SK-N-SH (cell line): Measurements from ENCODE around the gene SVOP. TPM values are rescaled to one million over a fixed set of nuclear protein-coding genes. Genes with fewer than 3 reads are reported as not detected.

Experiments used
- CTCF ChIA-PET: fragments of 300-600, 350-600 bp; formaldehyde crosslinking; extraction: SDS; loops from one replicate; lab custom pipeline; 2021; lab: Yijun Ruan, JAX
- POLR2A ChIA-PET: fragments of 350-600 bp; sonication (Branson Sonifier 250); formaldehyde crosslinking; extraction: SDS; loops from one replicate; lab custom pipeline; 2020; ENCODE audit warnings: antibody characterized with exemption, inconsistent platforms; lab: Yijun Ruan, JAX
- DNase-seq: peaks from one replicate; pipeline ENCODE4 v3.0.0; 2012
- H2AFZ ChIP-seq: fragments of 200-600 bp; sonication (generic); 2 replicates; pipeline ENCODE4 v1.8.1; 2016; ENCODE audit warnings: antibody characterized with exemption, mild to moderate bottlenecking, low read depth
- H3F3A ChIP-seq: fragments of 200-600 bp; sonication (generic); replicated peaks from 2 replicates; pipeline ENCODE3; 2016; ENCODE audit warnings: antibody characterized with exemption, mild to moderate bottlenecking; ENCODE audit not compliant: insufficient read depth
- H3K27ac ChIP-seq, 2 experiments: fragments of 200-500 bp in 1 of 2; fragments of 200-600 bp in 1 of 2; sonication (Bioruptor generic) in 1 of 2; sonication (generic), shearing (Covaris generic) in 1 of 2; 2 replicates each; pipeline versions ENCODE4 v1.5.1 to v1.6.1; 2014 to 2016; ENCODE audit warnings: low read depth in 2 of 2, inconsistent platforms in 1 of 2, low read length in 1 of 2, mild to moderate bottlenecking in 1 of 2, mixed read lengths in 1 of 2
- H3K27me3 ChIP-seq: fragments of 200-600 bp; sonication (generic), shearing (Covaris generic); 2 replicates; pipeline ENCODE4 v1.6.1; 2016; ENCODE audit warnings: mixed run types; ENCODE audit not compliant: insufficient read depth
- H3K36me3 ChIP-seq, 2 experiments: fragments of 200-500 bp in 1 of 2; fragments of 200-600 bp in 1 of 2; sonication (Bioruptor generic) in 1 of 2; sonication (generic) in 1 of 2; replicated peaks in 1 of 2; 2 replicates each; pipeline versions ENCODE3 to v1.5.1; 2014 to 2016; ENCODE audit warnings: low read length in 1 of 2, mild to moderate bottlenecking in 1 of 2; ENCODE audit not compliant: insufficient read depth in 2 of 2, control insufficient read depth in 1 of 2
- H3K4me1 ChIP-seq, 2 experiments: fragments of 200-500 bp in 1 of 2; fragments of 200-600 bp in 1 of 2; sonication (Bioruptor generic) in 1 of 2; sonication (generic), shearing (Covaris generic) in 1 of 2; 2 replicates each; pipeline versions ENCODE4 v1.5.1 to v1.6.1; 2014 to 2016; ENCODE audit warnings: low read depth in 1 of 2, low read length in 1 of 2, mixed run types in 1 of 2; ENCODE audit not compliant: insufficient read depth in 2 of 2, control insufficient read depth in 1 of 2
- H3K4me2 ChIP-seq: fragments of 200-600 bp; sonication (generic), shearing (Covaris generic); 2 replicates; pipeline ENCODE4 v1.6.1; 2017; ENCODE audit warnings: mixed run types
- H3K4me3 ChIP-seq, 2 experiments: fragments of 200-500 bp in 1 of 2; fragments of 200-600 bp in 1 of 2; sonication (Bioruptor generic) in 1 of 2; sonication (generic), shearing (Covaris generic) in 1 of 2; 2 replicates each; pipeline versions ENCODE4 v1.5.1 to v1.8.1; 2014 to 2016; ENCODE audit warnings: low read depth in 2 of 2, inconsistent platforms in 1 of 2, low read length in 1 of 2, mild to moderate bottlenecking in 1 of 2, mixed read lengths in 1 of 2, moderate library complexity in 1 of 2
- H3K79me2 ChIP-seq: fragments of 200-600 bp; sonication (generic); 2 replicates; pipeline ENCODE4 v1.8.1; 2017; ENCODE audit warnings: mild to moderate bottlenecking; ENCODE audit not compliant: insufficient read depth
- H3K9ac ChIP-seq: fragments of 200-600 bp; sonication (generic); 2 replicates; pipeline ENCODE4 v1.6.1; 2017; ENCODE audit warnings: mixed run types
- H3K9me2 ChIP-seq: fragments of 200-600 bp; sonication (generic); 2 replicates; pipeline ENCODE4 v1.6.1; 2017; ENCODE audit warnings: mixed run types
- H3K9me3 ChIP-seq: fragments of 200-600 bp; sonication (generic); 2 replicates; pipeline ENCODE4 v1.6.1; 2017; ENCODE audit warnings: mixed run types, mild to moderate bottlenecking, moderate library complexity
- H4K20me1 ChIP-seq: fragments of 200-600 bp; sonication (generic); 2 replicates; pipeline ENCODE4 v1.6.1; 2017; ENCODE audit warnings: mild to moderate bottlenecking, mixed run types; ENCODE audit not compliant: insufficient read depth
- CHD2 ChIP-seq: fragments of 150-350 bp; IDR thresholded peaks from 2 replicates; pipeline ENCODE4 v1.6.1; 2018; ENCODE audit warnings: low read length; ENCODE audit not compliant: partially characterized antibody
- CTCF ChIP-seq: fragments of 200-600 bp; sonication (generic); IDR thresholded peaks from 2 replicates; pipeline ENCODE4 v1.6.1; 2017; ENCODE audit warnings: antibody characterized with exemption, mild to moderate bottlenecking, moderate library complexity
- ELF1 ChIP-seq: IDR thresholded peaks from 2 replicates; pipeline ENCODE4 v1.4.0; 2012
- FOXM1 ChIP-seq: IDR thresholded peaks from 2 replicates; pipeline ENCODE4 v1.4.0; 2012; ENCODE audit warnings: low read depth, mild to moderate bottlenecking
- GABPA ChIP-seq: IDR thresholded peaks from 2 replicates; pipeline ENCODE4 v1.4.0; 2012; ENCODE audit warnings: low read depth, mild to moderate bottlenecking
- GATA2 ChIP-seq: sonication (generic); formaldehyde crosslinking; IDR thresholded peaks from 2 replicates; pipeline ENCODE4 v1.5.0; 2020; ENCODE audit warnings: mild to moderate bottlenecking, missing genetic modification reagents
- JUND ChIP-seq: IDR thresholded peaks from 2 replicates; pipeline ENCODE4 v1.4.0; 2012
- MAX ChIP-seq: IDR thresholded peaks from 2 replicates; pipeline ENCODE4 v1.4.0; 2012; ENCODE audit warnings: low read depth
- NRF1 ChIP-seq: IDR thresholded peaks from 2 replicates; pipeline ENCODE4 v1.6.1; 2012; ENCODE audit warnings: low read depth, mild to moderate bottlenecking, low read length
- RAD21 ChIP-seq: IDR thresholded peaks from 2 replicates; pipeline ENCODE4 v1.6.1; 2012; ENCODE audit warnings: mild to moderate bottlenecking, low read length
- RCOR1 ChIP-seq: fragments of 150-350 bp; IDR thresholded peaks from 2 replicates; pipeline ENCODE4 v1.6.1; 2017; ENCODE audit warnings: antibody characterized with exemption, low read length
- RXRA ChIP-seq: IDR thresholded peaks from 2 replicates; pipeline ENCODE4 v1.4.0; 2012; ENCODE audit warnings: low read depth, mild to moderate bottlenecking, borderline replicate concordance
- TAF1 ChIP-seq: IDR thresholded peaks from 2 replicates; pipeline ENCODE4 v1.6.1; 2012; ENCODE audit warnings: low read depth, mild to moderate bottlenecking, low read length, moderate library complexity, borderline replicate concordance
- USF1 ChIP-seq: IDR thresholded peaks from 2 replicates; pipeline ENCODE4 v1.4.0; 2012; ENCODE audit warnings: low read depth, borderline replicate concordance
- USF2 ChIP-seq: fragments of 150-350 bp; IDR thresholded peaks from 2 replicates; pipeline ENCODE4 v1.6.1; 2017; ENCODE audit warnings: antibody characterized with exemption, low read length, low read depth, borderline replicate concordance
- WGBS: methylation state at CpG from one replicate; pipeline ENCODE4 v1.1.6; 2017; ENCODE audit warnings: low lambda C conversion rate; 5-methylcytosine and 5-hydroxymethylcytosine counted together
- polyA plus RNA-seq, 3 experiments: library from polyadenylated mRNA; depleted of rRNA; stranded (reverse); fragments of >200 nt; gene quantifications; 2 replicates each; pipeline ENCODE4 v1.2.3, GENCODE V29; 2012

The SVOP gene
- polyA plus RNA-seq, 1 of the 3 experiments (the other 2 are of a cell fraction), result 0.07 TPM

- H3K9me3 ChIP-seq, result no peaks in the 10 kb centered on the region
- POLR2A ChIA-PET, result no interaction called here
- WGBS, result 94% methylated on average over 17 of the region's 17 CpGs
- CTCF ChIA-PET, result interaction anchor here (2.7 kb wide), 1 partner anchor 23 kb away, joined by 8 read pairs; the partner anchor contains the start of gene ALKBH2
- H3K4me3 ChIP-seq, result no peak overlapping the region
- no peaks in the 10 kb centered on the region for H3K4me1 ChIP-seq
- no peak overlapping the region for H3K27ac ChIP-seq
- no peak overlapping the region for H3K9ac ChIP-seq
- H3K9me2 ChIP-seq, result no peaks in the 10 kb centered on the region
- no peak for TF ChIP-seq RAD21
- TF ChIP-seq CTCF, result no peak
- H4K20me1 ChIP-seq, result no peaks in the 10 kb centered on the region
- H3K79me2 ChIP-seq, result no peaks in the 10 kb centered on the region
- H3K36me3 ChIP-seq, result peaks cover 26 to 48% of the 10 kb centered on the region in 2 experiments
- no peaks in the 10 kb centered on the region for H3K27me3 ChIP-seq
- no peak overlapping the region for H3K4me2 ChIP-seq
- H2AFZ ChIP-seq, result no peak overlapping the region
- no peaks in the 10 kb centered on the region for H3F3A ChIP-seq
- no peak for DNase-seq
Observed at GRCh38 chr12:109069307-109070271, 48.7 kb upstream of the SVOP start.

GRCh38 chr12:109065853-109066193 is 45.0 kb upstream of the SVOP start:
- CTCF ChIA-PET, result interaction anchor here (1.4 kb wide), 1 partner anchor 27 kb away, joined by 3 read pairs; the partner anchor contains the start of gene ALKBH2

GRCh38 chr12:109065154-109065852 is 44.4 kb upstream of the SVOP start:
- no peak overlapping the region for H3K9ac ChIP-seq
- no peaks in the 10 kb centered on the region for H3K79me2 ChIP-seq
- no peak overlapping the region for H3K4me3 ChIP-seq
- H4K20me1 ChIP-seq, result no peaks in the 10 kb centered on the region
- H3K9me3 ChIP-seq, result no peaks in the 10 kb centered on the region
- H3K4me2 ChIP-seq, result no peak overlapping the region
- ChIA-PET CTCF (interaction anchor here (1.4 kb wide), 1 partner anchor 28 kb away, joined by 3 read pairs; the partner anchor contains the start of gene ALKBH2), POLR2A (interaction anchor here (0.7 kb wide), 1 partner anchor 127 kb away, joined by 7 read pairs; no protein-coding TSS in a partner anchor)
- WGBS, result 89% methylated on average over 5 of the region's 5 CpGs
- peaks cover 14 to 23% of the 10 kb centered on the region in 2 experiments for H3K36me3 ChIP-seq
- no peaks in the 10 kb centered on the region for H3K4me1 ChIP-seq
- no peak for DNase-seq
- H3K27me3 ChIP-seq, result no peaks in the 10 kb centered on the region
- no peaks in the 10 kb centered on the region for H3F3A ChIP-seq
- no peaks in the 10 kb centered on the region for H3K9me2 ChIP-seq
- H2AFZ ChIP-seq, result no peak overlapping the region
- no peak overlapping the region; a peak in 1 of 4 replicates for H3K27ac ChIP-seq
- TF ChIP-seq RCOR1 (no peak), JUND (no peak), ELF1 (no peak), GATA2 (CRISPR knock-in tag) (no peak), USF2 (no peak), RAD21 (no peak), RXRA (no peak), USF1 (no peak), CHD2 (no peak), GABPA (no peak), TAF1 (no peak), MAX (no peak), FOXM1 (no peak)

More at GRCh38 chr12:109065853-109066193, 45.0 kb upstream of the SVOP start:
- Histone ChIP-seq H3K27me3 (no peaks in the 10 kb centered on the region), H3K4me2 (no peak overlapping the region), H2AFZ (no peak overlapping the region), H3K4me3 (no peak overlapping the region), H3K4me1 (no peaks in the 10 kb centered on the region), H3K9me2 (no peaks in the 10 kb centered on the region), H3K9ac (no peak overlapping the region), H3K27ac (no peak overlapping the region; a peak in 1 of 4 replicates), H3K9me3 (no peaks in the 10 kb centered on the region), H3F3A (no peaks in the 10 kb centered on the region), H3K79me2 (no peaks in the 10 kb centered on the region), H3K36me3 (peaks cover 14 to 23% of the 10 kb centered on the region in 2 experiments), H4K20me1 (no peaks in the 10 kb centered on the region)
- no peak for TF ChIP-seq NRF1
- no peak for DNase-seq
- 60% methylated on average over 1 of the region's 1 CpG for WGBS
- POLR2A ChIA-PET, result interaction anchor here (0.7 kb wide), 1 partner anchor 126 kb away, joined by 7 read pairs; no protein-coding TSS in a partner anchor
